GM19023 (cell line): ENCODE measurements around the gene STAG2.
"Not testable (repeated sequence)": the region's sequence is repeated elsewhere in the genome, so short reads cannot be mapped to it uniquely, and the experiment has no call there.

Experiments used
- ATAC-seq: cut with Tn5 transposase; IDR thresholded peaks from one replicate; pipeline ENCODE4 v1.9.1; 2021; ENCODE audit warnings: mild to moderate bottlenecking, moderate library complexity; ENCODE audit not compliant: unreplicated experiment

Gene STAG2

DNA sequence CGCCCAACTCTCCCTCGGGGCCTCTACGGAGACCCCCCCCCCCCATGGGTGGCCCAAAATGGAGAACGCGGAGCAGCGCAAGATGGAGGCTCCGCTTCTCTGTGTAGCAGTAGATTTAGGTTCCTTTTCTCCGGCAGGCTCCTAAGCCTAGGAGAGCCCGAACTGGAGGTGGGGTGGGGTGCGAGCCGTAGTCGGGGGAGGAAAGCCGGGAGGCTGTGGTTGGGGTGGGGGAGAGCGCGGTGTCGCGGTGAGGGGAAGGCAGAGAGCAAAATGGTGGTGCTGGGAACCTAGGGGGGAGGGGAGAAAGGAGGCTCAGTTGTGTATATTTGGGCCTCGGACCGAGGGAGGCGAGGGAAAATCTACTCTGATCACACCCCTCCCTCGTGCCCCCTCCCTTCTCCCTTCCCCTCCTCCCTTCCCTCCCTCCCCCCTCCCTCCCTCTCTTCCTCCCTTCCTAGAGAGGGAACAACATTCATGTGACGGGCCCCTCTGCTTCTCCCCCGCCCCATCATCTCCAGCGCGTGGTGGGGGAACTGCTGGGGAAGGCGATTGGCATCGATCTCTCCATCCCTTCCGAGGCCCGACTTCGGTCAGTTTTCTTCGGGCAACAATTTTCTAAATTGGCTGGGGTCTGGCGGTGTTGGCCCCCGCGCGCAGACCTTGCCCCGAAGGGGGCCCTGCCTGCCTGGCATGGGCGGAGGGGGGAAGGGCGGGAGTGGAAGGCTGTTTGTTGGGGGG is at the start of gene STAG2:
TSS of gene STAG2 (plus strand) at position 439 of the 738 bp plus-strand sequence. CDS start 60,922 bp downstream, outside the sequence.
- no peak for ATAC-seq

DNA sequence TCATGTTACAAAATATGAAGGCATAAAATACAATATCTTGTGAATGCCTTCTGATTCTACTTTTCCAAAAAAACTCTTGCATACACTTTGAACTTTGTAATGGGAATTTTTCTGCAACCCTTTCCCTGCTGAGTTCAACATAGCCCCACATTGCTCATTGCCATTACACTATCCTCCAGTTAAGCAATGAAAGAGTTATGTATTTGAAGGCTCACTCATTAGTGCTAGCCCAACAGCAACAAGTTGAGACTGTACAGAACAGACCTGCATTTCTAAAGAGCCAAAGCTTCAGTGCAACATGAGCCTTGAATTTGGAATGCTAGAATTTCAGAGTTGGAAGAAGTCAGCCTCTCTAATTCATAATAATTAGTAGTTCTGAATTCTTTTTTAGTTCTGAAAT is 44.4 kb upstream of the STAG2 start:
- no peak for ATAC-seq

DNA sequence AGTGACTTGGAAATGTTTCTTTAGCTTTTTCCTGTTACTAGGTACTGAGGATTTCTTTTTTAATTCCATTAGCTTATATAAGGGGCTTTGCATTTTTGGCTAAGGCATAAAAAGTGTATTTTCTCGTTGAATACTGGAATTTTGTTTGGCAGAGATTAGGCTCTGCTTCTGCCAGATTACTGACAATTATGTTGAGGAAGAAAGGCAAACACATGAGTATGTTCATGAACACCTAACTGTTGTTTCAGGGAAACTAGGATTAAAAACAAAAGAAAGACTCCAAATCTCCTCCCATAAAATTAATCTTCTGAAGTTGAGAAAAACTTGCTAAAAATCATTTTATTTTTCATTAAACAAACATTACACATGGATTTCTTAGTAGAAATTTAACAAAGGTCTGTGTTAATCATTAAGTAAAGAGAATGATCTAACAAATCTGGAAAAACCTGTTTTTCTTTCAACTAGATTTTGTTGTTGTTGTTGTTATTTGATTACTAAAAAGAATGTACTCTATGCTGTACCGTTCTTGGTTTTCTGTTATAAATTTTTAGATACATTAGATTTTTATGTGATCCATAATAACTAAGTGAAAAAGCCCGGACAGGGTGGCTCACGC is 43.3 kb upstream of the STAG2 start:
- ATAC-seq: no peak

DNA sequence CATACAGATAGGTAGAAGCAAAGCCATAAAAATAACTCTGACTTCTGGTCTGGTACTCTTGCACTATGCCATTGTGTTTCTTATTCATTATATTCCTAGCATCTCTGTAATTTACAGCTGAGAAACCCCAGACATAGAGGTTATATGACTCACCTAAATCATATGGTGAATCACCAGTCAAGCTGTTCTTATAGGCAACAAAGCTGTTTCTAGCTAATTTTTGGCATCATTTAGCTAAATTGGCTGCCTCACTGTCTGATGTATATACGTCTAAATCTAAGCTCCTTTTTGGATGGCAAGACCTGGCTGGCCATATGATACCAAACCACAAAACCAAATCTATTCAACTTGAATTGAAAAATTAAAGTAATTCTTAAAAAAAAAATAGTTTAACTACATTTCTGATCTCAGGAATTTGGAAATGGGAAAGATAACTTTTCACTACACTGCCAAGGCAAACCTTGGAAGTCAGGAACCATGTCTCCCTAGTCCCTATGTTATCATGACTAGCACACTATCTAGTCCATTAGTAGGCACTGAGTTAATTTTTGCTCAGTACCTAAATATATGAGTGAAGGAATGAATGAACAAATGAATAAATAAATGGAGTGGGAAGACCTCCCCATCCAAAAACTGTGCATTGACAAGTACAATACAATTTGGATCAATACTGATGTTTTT is 41.3 kb upstream of the STAG2 start:
- no peak for ATAC-seq

DNA sequence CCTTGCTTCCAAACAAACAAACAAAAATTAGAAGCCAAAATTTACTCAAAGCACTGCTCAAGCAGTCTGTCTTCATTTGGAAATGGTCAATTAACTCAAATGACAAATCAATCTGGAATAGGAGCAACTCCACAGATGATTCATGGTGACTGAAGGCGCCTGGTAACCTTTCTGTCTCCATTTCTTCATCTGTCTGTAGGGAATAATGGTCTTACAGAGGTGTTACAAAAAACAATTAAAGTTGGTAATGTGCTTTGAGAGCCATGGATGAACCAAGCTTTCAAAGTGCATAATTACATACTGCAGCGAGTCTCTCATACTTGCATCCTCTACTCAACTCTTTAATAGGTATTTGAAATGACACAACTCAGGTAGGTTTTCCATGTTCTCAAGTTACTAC is 38.3 kb upstream of the STAG2 start:
- no peak for ATAC-seq

DNA sequence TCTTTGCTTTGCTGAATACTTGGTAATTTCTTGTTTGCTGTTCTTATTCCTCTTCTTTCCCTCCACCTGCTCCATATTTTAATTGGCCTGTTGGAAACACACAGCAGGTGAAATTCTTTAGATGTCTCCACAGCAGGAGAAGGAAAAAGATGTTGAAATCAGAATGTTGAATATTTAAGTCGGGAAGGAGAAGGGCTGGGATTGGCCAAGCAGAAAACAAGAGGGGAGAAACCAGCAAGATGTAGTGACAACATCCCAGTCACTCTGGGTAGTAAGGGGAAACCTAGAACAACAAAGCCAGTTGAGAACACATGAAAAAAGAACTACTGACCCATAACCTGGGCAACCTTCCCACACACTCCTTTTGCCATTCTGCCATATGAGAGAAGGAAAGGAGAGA is 37.3 kb upstream of the STAG2 start:
- ATAC-seq: no peak

DNA sequence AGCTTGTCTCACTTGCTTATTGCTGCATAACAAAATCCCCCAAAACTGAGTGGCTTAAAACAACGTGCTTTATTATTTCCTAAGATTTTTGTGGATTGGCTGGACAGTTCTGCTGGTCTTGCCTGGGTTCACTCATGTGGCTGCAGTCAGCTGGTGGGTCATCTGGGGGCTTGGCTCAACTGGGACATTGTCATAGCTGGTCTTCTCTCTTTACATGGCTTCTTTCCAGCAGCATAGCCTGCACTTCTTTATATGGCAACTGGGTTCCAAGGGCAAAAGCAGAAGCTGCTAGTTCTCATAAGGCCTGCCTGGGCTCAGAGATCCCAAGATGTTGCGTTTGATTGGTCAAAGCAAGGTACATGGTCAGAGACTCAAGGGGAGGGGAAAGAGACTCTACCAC is 33.7 kb upstream of the STAG2 start:
- no peak for ATAC-seq

DNA sequence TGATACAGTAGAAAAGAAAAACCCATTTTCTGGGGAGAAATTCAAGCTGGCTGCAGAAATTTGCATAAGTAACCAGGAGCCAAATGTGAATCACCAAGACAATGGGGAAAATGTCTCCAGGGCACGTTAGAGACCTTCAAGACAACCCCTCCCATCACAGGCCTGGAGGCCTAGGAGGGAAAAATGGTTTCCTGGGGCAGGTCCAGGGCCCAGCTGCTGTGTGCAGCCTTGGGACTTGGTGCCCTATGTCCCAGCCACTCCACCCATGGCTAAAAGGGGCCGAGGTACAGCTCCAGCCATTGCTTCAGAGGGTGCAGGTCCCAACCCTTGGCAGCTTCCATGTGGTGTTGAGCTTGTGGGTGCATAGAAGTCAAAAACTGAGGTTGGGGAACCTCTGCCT is 29.5 kb upstream of the STAG2 start:
- ATAC-seq: not testable (repeated sequence)

DNA sequence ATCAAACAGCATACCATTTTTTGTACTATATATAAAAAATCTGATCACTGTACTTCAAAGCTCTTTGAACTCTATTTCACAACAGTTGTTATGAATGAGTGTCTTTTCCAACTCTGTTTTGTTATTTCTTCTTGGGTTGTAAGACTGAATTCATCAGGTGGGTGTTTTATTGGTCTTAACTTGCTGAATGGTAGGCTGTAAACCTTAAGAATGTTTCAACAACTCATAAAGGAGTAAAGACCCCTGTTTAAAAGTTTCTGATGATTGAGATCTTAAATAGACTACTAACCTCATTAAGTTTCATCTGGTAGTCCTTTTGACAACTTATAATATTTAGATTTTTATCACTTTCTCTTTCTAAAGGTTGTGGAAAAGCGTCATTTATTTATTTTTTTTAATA is 18.4 kb upstream of the STAG2 start:
- ATAC-seq: no peak

DNA sequence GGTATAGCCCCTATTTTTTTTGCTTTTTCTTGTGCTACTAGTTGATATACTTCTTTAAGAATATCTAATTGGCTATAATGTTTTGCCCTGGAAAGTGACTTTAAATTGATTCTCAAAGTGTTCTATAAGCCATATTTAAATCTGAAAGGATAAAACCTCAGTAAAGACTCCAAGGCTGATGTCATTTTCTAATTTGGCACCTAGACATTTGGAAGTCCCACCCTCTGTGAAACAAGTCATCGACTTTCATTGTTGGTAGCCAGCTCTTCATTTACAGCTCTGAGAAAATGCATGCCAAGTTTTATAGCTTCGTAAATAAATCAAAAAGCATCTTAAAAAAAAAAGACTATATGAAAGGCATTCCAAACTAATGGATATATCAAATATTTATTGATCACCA is 18.0 kb upstream of the STAG2 start:
- no peak for ATAC-seq

DNA sequence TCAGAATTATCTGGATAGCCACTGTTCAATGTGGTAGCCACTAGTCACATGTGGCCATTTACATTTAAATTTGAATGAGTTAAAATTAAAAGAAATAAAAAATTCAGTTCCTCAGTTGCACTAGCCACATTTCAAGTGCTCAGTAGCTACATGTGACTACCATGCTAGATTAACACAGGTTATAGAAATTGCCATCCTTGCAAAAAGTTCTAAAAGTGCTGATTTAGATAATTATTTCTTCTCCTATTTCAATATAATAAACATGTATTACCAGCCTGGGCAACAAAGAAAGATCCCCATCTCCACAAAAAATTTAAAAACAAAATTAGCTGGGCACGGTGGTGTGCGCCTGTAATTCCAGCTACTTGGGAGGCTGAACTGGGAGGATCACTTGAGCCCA is 11.7 kb upstream of the STAG2 start:
- ATAC-seq: no peak

DNA sequence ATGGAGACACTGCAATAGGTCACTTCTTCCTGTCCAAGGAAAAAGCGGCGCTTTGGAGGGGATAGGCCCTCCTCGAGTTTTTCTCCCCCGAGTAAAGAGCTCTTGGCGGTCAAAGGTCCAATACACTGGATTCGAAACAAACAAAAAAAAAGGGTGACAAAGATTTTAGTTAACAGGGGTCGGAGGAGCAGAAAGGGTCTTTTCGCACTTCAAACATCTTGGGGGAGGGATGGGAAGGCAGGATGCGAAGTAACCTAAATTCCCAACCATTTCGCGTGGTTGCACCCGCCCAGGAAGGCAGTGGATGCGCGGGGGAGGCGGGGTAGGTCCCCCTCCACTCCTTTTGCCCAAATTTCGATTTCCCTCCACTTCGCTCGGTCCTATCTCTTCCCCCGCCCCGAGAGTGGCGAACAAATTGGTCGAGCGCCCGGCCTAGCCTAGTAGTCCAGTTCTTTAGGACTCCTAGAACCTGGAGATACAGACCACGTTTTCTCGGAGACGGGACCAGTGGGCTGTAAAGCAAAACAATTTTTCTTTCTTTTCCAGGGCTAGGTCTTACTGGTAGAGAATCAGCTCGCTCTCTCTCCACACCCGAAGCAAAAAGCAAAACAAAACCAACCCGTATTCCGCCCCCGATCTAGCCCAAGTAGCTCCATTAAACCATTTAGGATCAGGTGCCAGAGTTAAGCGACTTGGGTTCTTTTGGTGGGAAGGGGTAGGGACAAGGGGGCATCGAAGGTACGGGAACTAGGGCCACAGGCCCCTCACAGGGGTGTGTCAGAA is 2.0 kb upstream of the STAG2 start:
- no peak for ATAC-seq

DNA sequence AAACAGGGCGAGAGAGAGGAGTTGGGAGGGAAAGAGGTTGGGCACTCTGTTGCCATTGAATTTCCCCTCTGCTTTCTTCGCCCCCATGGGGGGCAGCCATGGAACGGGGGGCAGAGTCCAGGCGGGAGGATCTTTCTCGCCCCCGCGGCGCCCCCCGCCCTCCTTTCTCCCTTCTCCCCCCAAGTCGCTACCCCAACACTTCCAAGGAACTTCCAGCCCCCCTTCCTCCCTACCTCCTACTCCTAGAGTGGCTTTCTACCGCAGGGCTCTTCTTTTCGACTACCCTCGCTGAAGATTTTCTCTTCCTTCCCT is 594 bp upstream of the STAG2 start:
- ATAC-seq: no peak

DNA sequence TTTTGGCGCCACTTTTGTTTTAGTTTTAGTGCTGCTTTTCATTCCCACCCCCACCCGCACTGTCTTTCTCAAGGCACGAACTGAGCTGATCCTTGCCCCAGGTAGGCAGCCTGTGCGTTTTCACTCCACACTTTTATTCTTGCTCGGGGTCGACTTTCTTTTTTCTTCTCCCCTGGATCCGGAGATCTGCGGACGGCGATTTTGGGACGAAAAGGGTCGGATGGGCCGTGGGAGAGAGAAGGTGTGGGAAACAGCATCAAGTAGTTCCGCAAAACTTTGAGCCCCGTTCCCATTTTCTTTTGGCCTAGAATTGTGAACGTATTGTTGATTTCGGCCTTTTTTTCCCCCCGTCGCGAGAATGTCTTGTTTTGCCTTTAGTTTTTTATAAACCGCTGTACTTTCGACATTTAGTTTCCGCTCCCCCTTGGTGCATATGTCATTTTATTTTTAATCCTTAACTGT is 531 bp downstream of the STAG2 start:
- no peak for ATAC-seq

DNA sequence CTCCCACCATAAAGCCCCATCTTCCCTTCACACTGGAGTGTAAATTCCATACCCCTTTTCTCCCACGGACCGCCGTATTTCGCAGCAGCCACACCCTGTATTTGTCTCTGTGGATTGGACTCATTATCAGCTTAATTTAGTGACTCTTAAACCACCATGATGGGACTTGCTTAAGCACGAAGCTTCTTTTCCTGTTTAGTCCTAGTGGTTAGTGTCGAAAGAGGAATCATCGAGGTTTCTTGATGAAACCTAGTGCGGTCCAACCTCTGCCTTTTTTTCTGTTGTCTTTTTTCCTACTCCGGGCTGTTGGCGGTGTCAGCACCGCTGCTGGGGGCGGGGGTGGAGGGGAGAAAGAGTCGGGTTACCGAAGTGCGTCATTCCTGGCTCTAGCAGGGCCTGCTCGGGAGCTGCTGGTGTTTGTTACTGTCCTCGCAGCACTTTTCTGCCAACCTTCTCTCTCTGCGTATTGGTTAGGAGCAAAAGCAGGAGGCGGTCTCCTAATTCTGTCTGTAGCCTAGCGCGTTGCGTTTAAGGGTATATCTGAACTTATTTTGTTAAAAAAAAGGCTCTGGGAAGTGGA is 1.4 kb downstream of the STAG2 start:
- peak; percentile 55 for ATAC-seq

DNA sequence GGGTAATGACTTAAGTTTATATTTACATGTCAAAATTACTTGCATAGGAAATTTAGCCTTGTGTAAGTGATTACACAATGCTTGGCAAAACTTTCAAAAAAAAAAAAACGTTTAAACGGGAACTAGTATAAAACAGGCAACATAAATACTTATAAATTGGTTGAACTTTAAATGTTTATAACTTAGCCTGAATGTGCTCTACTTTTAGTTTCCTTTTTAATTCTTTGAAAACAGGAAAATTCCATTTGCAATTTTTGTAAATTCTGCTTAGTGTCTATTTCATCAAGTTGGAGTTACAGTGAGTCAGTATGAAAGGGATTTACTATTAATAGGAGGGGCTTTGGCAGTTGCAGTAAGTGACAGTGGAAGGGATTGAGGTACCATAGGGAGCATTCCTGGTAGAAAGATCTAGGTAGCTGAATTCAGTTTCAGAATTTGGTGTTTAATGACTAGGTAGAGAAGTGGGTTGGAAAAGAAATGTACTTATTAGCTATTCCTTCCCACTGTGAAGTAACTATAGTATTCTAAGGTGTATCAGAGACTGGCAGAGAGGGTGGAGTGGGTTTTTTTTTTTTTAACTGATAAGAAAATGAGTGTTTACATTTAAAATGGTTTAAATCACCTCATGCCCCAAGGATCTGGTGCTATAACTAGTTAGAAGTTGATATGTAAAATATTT is 2.8 kb downstream of the STAG2 start:
- ATAC-seq: no peak

DNA sequence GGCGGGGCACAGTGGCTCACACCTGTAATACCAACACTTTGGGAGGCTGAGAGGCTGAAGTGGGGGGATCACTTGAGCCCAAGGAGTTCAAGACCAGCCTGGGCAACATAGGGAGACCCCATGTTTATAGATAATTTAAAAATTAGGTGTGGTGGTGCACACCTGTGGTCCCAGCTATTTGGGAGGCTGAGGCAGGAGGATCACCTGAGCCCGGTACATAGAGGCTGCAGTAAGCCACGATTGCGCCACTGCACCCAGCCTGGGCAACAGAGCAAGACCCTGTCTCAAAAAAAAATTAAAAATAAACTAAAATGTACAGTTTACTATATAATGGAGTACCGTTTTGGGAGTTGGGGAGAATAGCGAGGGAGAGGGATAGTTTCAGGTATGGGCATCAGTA is 4.2 kb downstream of the STAG2 start:
- ATAC-seq: no peak

DNA sequence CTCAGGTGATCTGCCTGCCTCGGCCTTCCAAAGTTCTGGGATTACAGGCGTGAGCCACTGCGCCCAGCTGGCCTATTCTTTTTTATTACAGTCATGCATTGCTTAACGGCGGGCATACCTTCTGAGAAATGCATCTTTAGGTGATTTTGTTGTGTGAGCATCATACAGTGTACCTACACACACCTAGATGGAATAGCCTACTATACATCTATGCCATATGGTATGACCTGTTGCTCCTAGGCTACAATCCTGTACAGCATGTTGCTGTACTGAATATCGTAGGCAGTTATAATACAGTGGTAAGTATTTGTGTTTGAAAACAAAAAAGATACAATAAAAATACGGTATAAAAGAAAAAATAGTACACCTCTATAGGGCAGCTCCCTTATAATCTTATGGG is 6.0 kb downstream of the STAG2 start:
- no peak for ATAC-seq

DNA sequence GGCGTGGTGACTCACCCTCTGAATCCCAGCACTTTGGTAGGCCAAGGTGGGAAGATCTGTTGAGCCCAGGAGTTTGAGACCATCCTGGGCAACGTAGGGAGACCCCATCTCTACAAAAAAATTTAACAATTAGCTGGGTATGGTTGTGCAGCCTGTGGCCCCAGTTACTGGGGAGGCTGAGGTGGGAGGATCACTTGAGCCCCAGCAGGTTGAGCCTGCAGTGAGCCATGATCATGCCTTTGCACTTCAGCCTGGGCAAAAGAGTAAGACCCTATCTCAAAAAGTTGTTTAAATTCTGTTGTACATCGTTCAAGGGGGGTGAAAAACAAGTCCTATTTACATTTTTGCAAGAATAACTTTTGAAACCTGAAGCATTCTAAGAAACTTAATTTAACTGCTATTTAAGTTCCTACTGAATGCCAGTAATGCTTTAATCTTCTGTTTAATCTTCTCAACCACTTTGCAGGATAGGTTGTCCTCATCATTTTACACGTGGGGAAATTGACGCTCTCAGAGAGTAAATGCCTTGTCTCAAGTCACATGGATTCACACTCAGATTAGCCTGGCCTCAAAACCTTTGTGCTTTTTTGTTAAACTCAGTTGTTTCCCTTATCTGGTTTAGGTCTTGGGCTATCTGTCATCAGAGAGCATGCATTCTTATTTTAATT is 7.0 kb downstream of the STAG2 start:
- ATAC-seq: no peak

DNA sequence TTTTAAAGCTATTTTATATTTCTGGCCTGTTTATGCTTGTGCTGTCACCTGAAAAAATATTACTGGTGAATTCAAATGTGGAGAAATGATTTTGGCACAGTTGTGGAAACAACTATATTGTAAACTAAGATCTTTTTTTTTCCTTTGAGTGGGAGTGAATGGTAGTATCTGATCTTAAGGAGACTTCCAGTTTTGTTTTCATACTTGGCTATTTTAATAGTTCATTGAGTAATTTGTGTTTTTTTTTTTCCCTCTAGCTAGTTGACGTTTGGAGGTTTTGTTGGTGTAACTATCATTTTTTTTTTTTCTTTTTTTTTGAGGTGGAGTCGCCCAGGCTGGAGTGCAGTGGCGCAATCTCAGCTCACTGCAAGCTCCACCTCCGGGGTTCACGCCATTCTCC is 10.5 kb downstream of the STAG2 start:
- ATAC-seq: no peak
